Liver (tissue), 9 donors: ENCODE measurements around the gene TRPM8. TPM values are rescaled to one million over a fixed set of nuclear protein-coding genes. Genes with fewer than 3 reads are reported as not detected.

Experiments used
- DNase-seq: peaks from one replicate; pipeline ENCODE4 v3.0.0-alpha.2; 2017; ENCODE audit warnings: low spot score
- H3K27ac ChIP-seq, 2 donors: one replicate each; pipeline ENCODE4 v1.7.0; 2013; ENCODE audit warnings: inconsistent platforms in 2 of 2, low read length in 2 of 2, control low read depth in 1 of 2, low read depth in 1 of 2, mild to moderate bottlenecking in 1 of 2
- H3K27me3 ChIP-seq, 4 donors: one replicate each; pipeline versions ENCODE4 v1.6.1 to v1.7.0; 2013; ENCODE audit warnings: low read length in 3 of 4, inconsistent platforms in 1 of 4, mild to moderate bottlenecking in 1 of 4, moderate library complexity in 1 of 4; ENCODE audit not compliant: control insufficient read depth in 4 of 4, insufficient read depth in 4 of 4
- H3K36me3 ChIP-seq, 4 donors: one replicate each; pipeline versions ENCODE4 v1.6.1 to v1.7.0; 2013; ENCODE audit warnings: low read length in 3 of 4, mild to moderate bottlenecking in 3 of 4, low read depth in 1 of 4, moderate library complexity in 1 of 4; ENCODE audit not compliant: control insufficient read depth in 4 of 4, insufficient read depth in 3 of 4
- H3K4me1 ChIP-seq, 4 donors: one replicate each; pipeline versions ENCODE4 v1.6.1 to v1.7.0; 2013; ENCODE audit warnings: low read length in 3 of 4, mild to moderate bottlenecking in 3 of 4, moderate library complexity in 1 of 4; ENCODE audit not compliant: control insufficient read depth in 4 of 4, insufficient read depth in 4 of 4
- H3K4me3 ChIP-seq, 3 donors: one replicate each; pipeline versions ENCODE4 v1.6.1 to v1.7.0; 2013; ENCODE audit warnings: low read length in 3 of 3, control low read depth in 1 of 3, low read depth in 1 of 3, mild to moderate bottlenecking in 1 of 3
- H3K9ac ChIP-seq, 2 donors: one replicate each; pipeline ENCODE4 v1.7.0; 2013; ENCODE audit warnings: low read length in 2 of 2, mild to moderate bottlenecking in 2 of 2, moderate library complexity in 2 of 2, control low read depth in 1 of 2, low read depth in 1 of 2
- H3K9me3 ChIP-seq, 4 donors: one replicate each; pipeline versions ENCODE4 v1.6.1 to v1.7.0; 2013; ENCODE audit warnings: low read length in 3 of 4; ENCODE audit not compliant: control insufficient read depth in 4 of 4
- FOXA1 ChIP-seq: IDR thresholded peaks from 2 replicates; pipeline ENCODE4 v1.6.1; 2016; ENCODE audit warnings: antibody characterized with exemption
- FOXA2 ChIP-seq: IDR thresholded peaks from 2 replicates; pipeline ENCODE4 v1.6.1; 2016; ENCODE audit warnings: antibody characterized with exemption
- GABPA ChIP-seq, 2 donors: IDR thresholded peaks in 1 of 2; conservative IDR thresholded peaks in 1 of 2; 2 replicates each; pipeline ENCODE4 v1.6.1; 2016; ENCODE audit warnings: antibody characterized with exemption in 2 of 2, mild to moderate bottlenecking in 1 of 2, moderate library complexity in 1 of 2
- HNF4G ChIP-seq: IDR thresholded peaks from 2 replicates; pipeline ENCODE4 v1.6.1; 2016; ENCODE audit warnings: antibody characterized with exemption
- JUND ChIP-seq, 2 donors: IDR thresholded peaks; 2 replicates each; pipeline ENCODE4 v1.6.1; 2016; ENCODE audit warnings: antibody characterized with exemption in 2 of 2
- NR2F2 ChIP-seq: IDR thresholded peaks from 2 replicates; pipeline ENCODE4 v1.6.1; 2016; ENCODE audit warnings: antibody characterized with exemption
- RAD21 ChIP-seq, 2 donors: IDR thresholded peaks; 2 replicates each; pipeline ENCODE4 v1.6.1; 2016; ENCODE audit warnings: antibody characterized with exemption in 2 of 2, mild to moderate bottlenecking in 2 of 2
- REST ChIP-seq: IDR thresholded peaks from 2 replicates; pipeline ENCODE4 v1.6.1; 2016; ENCODE audit warnings: antibody characterized with exemption, mild to moderate bottlenecking
- RXRA ChIP-seq, 2 donors: IDR thresholded peaks; 2 replicates each; pipeline ENCODE4 v1.6.1; 2017 to 2018; ENCODE audit warnings: antibody characterized with exemption in 2 of 2, mild to moderate bottlenecking in 1 of 2
- SP1 ChIP-seq: IDR thresholded peaks from 2 replicates; pipeline ENCODE4 v1.6.1; 2018; ENCODE audit warnings: antibody characterized with exemption, mild to moderate bottlenecking
- TAF1 ChIP-seq: conservative IDR thresholded peaks from 2 replicates; pipeline ENCODE4 v1.6.1; 2016; ENCODE audit warnings: antibody characterized with exemption, mild to moderate bottlenecking
- YY1 ChIP-seq: IDR thresholded peaks from 2 replicates; pipeline ENCODE4 v1.6.1; 2016; ENCODE audit warnings: antibody characterized with exemption, mild to moderate bottlenecking
- WGBS: extraction: QIAGEN DNeasy Blood & Tissue Kit; methylation state at CpG from one replicate; pipeline ENCODE4 v1.1.7; 2013; 5-methylcytosine and 5-hydroxymethylcytosine counted together
- polyA plus RNA-seq, 2 donors: library from polyadenylated mRNA; stranded (reverse) in 1 of 2; unstranded in 1 of 2; fragments of 200-250 nt in 1 of 2; fragments of >200 nt in 1 of 2; fragmentation: Nextera tagmentation in 1 of 2; extraction: Ambion mirVana in 1 of 2; gene quantifications; one replicate each; pipeline versions ENCODE4 v1.2.1 to v1.2.3, GENCODE V29; 2013 to 2015
- total RNA-seq, 2 donors: library from RNA; depleted of rRNA; stranded (reverse); fragments of >200 nt; gene quantifications; one replicate each; pipeline ENCODE4 v1.2.3, GENCODE V29; 2014
- TF ChIP-seq, protein P1 (sequence below): IDR thresholded peaks from 2 replicates; pipeline ENCODE4 v1.6.1; 2016; ENCODE audit warnings: antibody characterized with exemption
- TF ChIP-seq, protein P2 (sequence below): fragments of 150-350 bp; IDR thresholded peaks from 2 replicates; pipeline ENCODE4 v1.5.1; 2017; ENCODE audit warnings: improper control_type of control experiment, low read depth, low read length; ENCODE audit not compliant: missing input control
- TF ChIP-seq, protein P3 (sequence below): IDR thresholded peaks from 2 replicates; pipeline ENCODE4 v1.6.1; 2016; ENCODE audit warnings: antibody characterized with exemption
- donor health status: healthy.
- donor health status: healthy.
- donor health status: healthy.
- donor health status: healthy.
- donor health status: healthy.

Gene TRPM8
- total and polyA plus RNA-seq, 4 donors = 1.1 to 79.2 (median 33.2) TPM

- H3K9ac ChIP-seq = no peak overlapping the region
- 96% methylated on average over 7 of the region's 7 CpGs for WGBS
- no peaks in the 10 kb centered on the region for H3K27me3 ChIP-seq
- H3K9me3 ChIP-seq = no peaks in the 10 kb centered on the region
- DNase-seq = no peak
- no peak overlapping the region for H3K4me3 ChIP-seq
- H3K36me3 ChIP-seq = peaks cover 2 to 20% (median 14%) of the 10 kb centered on the region in 4 donors
- H3K27ac ChIP-seq = no peak overlapping the region
- peaks cover 2 to 22% (median 16%) of the 10 kb centered on the region in 4 donors for H3K4me1 ChIP-seq
- TF ChIP-seq GABPA (IDR thresholded peaks at IDR 0.05 in 1 of 2, conservative IDR thresholded peaks at IDR 0.05 in 1 of 2) (no peak), RXRA (IDR thresholded peaks at IDR 0.05) (no peak), SP1 (no peak), REST (no peak), JUND (IDR thresholded peaks at IDR 0.05) (no peak), NR2F2 (no peak), HNF4G (no peak)
Measured at GRCh38 chr2:233992513-233993217, 75.5 kb downstream of the TRPM8 start.

- Histone ChIP-seq H3K9me3 (no peaks in the 10 kb centered on the region), H3K36me3 (peaks cover 2 to 25% (median 17%) of the 10 kb centered on the region in 4 donors), H3K27me3 (no peaks in the 10 kb centered on the region), H3K4me3 (no peak overlapping the region), H3K9ac (no peak overlapping the region), H3K4me1 (peaks cover 2 to 16% (median 12%) of the 10 kb centered on the region in 4 donors), H3K27ac (no peak overlapping the region)
- WGBS = 100% methylated on average over 1 of the region's 1 CpG
- TF ChIP-seq RXRA (IDR thresholded peaks at IDR 0.05) = no peak
- no peak for TF ChIP-seq GABPA (IDR thresholded peaks at IDR 0.05 in 1 of 2, conservative IDR thresholded peaks at IDR 0.05 in 1 of 2)
- TF ChIP-seq YY1 = no peak
- no peak for TF ChIP-seq FOXA1
- TF ChIP-seq TAF1 = no peak
- TF ChIP-seq, protein P1, sequence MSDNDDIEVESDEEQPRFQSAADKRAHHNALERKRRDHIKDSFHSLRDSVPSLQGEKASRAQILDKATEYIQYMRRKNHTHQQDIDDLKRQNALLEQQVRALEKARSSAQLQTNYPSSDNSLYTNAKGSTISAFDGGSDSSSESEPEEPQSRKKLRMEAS = no peak
- no peak for TF ChIP-seq JUND (IDR thresholded peaks at IDR 0.05)
- no peak for TF ChIP-seq RAD21 (IDR thresholded peaks at IDR 0.05)
- TF ChIP-seq HNF4G = no peak
- TF ChIP-seq, protein P2, sequence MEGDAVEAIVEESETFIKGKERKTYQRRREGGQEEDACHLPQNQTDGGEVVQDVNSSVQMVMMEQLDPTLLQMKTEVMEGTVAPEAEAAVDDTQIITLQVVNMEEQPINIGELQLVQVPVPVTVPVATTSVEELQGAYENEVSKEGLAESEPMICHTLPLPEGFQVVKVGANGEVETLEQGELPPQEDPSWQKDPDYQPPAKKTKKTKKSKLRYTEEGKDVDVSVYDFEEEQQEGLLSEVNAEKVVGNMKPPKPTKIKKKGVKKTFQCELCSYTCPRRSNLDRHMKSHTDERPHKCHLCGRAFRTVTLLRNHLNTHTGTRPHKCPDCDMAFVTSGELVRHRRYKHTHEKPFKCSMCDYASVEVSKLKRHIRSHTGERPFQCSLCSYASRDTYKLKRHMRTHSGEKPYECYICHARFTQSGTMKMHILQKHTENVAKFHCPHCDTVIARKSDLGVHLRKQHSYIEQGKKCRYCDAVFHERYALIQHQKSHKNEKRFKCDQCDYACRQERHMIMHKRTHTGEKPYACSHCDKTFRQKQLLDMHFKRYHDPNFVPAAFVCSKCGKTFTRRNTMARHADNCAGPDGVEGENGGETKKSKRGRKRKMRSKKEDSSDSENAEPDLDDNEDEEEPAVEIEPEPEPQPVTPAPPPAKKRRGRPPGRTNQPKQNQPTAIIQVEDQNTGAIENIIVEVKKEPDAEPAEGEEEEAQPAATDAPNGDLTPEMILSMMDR = no peak
- TF ChIP-seq, protein P3, sequence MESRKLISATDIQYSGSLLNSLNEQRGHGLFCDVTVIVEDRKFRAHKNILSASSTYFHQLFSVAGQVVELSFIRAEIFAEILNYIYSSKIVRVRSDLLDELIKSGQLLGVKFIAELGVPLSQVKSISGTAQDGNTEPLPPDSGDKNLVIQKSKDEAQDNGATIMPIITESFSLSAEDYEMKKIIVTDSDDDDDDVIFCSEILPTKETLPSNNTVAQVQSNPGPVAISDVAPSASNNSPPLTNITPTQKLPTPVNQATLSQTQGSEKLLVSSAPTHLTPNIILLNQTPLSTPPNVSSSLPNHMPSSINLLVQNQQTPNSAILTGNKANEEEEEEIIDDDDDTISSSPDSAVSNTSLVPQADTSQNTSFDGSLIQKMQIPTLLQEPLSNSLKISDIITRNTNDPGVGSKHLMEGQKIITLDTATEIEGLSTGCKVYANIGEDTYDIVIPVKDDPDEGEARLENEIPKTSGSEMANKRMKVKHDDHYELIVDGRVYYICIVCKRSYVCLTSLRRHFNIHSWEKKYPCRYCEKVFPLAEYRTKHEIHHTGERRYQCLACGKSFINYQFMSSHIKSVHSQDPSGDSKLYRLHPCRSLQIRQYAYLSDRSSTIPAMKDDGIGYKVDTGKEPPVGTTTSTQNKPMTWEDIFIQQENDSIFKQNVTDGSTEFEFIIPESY = no peak
- TF ChIP-seq NR2F2 = no peak
- no peak for TF ChIP-seq FOXA2
- no peak for TF ChIP-seq SP1
- no peak for DNase-seq
Measured at GRCh38 chr2:233993461-233993860, 76.3 kb downstream of the TRPM8 start.
